Lower leg skin (tissue), 4 donors: ENCODE data around the gene ACOXL. TPM values are rescaled to one million over a fixed set of nuclear protein-coding genes. Genes with fewer than 3 reads are reported as not detected.

ENCODE experiments used
- DNase-seq, 2 donors: peaks; one replicate each; pipeline ENCODE4 v3.0.0-alpha.2; 2019; ENCODE audit warnings: low spot score in 2 of 2
- H3K4me3 ChIP-seq: fragments of 200-600 bp; sonication (generic); 2 replicates; pipeline ENCODE4 v1.5.1; 2017; ENCODE audit warnings: mild to moderate bottlenecking, low read depth; ENCODE audit not compliant: poor library complexity, severe bottlenecking
- CTCF ChIP-seq, 3 donors: fragments of 450-650 bp; IDR thresholded peaks; one replicate each; pipeline ENCODE4 v1.5.1; 2016; ENCODE audit warnings: antibody characterized with exemption in 3 of 3, mild to moderate bottlenecking in 3 of 3, moderate library complexity in 2 of 3
- POLR2A ChIP-seq, 2 donors: fragments of 450-650 bp; IDR thresholded peaks; one replicate each; pipeline ENCODE4 v1.6.1; 2016 to 2017; ENCODE audit warnings: antibody characterized with exemption in 2 of 2, mild to moderate bottlenecking in 1 of 2, moderate library complexity in 1 of 2
- WGBS, 2 donors: methylation state at CpG; one replicate each; pipeline ENCODE4 v1.1.5; 2018; 5-methylcytosine and 5-hydroxymethylcytosine counted together
- intact Hi-C: fragments of 100-400 bp; cut with DNase I; formaldehyde crosslinking; loops from one replicate; pipeline ENCODE4 v1.15.0; 2023; ENCODE audit warnings: low total_unique reads
- total RNA-seq, 4 donors: library from RNA; depleted of rRNA; stranded (reverse); fragments of >200 nt; gene quantifications; one replicate each; pipeline ENCODE4 v1.1.0, GENCODE V29; 2016

Gene ACOXL
- total RNA-seq, 4 donors from 2014 or later: not detected

- TF ChIP-seq POLR2A (IDR thresholded peaks at IDR 0.05): no peak
- no peak for TF ChIP-seq CTCF (IDR thresholded peaks at IDR 0.05)
- peak overlapping the region; percentile 35 for H3K4me3 ChIP-seq
- intact Hi-C loops: no loop called here
- WGBS, 2 donors: 8 to 28% methylated on average over 17 to 25 of the region's 27 CpGs
- DNase-seq: no peak
These were observed 387.5 kb downstream of the ACOXL start for GRCh38 chr2:111119822-111120252.

GRCh38 chr2:111120253-111121027, 388.1 kb downstream of the ACOXL start, which contains the start of gene BCL2L11:
TSS of gene BCL2L11 (plus strand) at chr2:111120914. CDS start at chr2:111123746, 2,832 bp downstream.
- TF ChIP-seq CTCF (IDR thresholded peaks at IDR 0.05) (peak in 1 of 3 donors; percentile 23), POLR2A (IDR thresholded peaks at IDR 0.05) (peak in 1 of 2 donors; percentile 62)
- peak within 1 kb of the TSS; percentile 60 for H3K4me3 ChIP-seq
- intact Hi-C loops: no loop called here
- DNase-seq: peak; percentile 87 to 98
- WGBS, 2 donors: 0 to 2% methylated on average over 21 to 38 of the region's 98 CpGs

GRCh38 chr2:111121028-111121827, 388.9 kb downstream of the ACOXL start:
- TF ChIP-seq POLR2A (IDR thresholded peaks at IDR 0.05) (no peak), CTCF (IDR thresholded peaks at IDR 0.05) (no peak)
- 0% methylated on average over 61 to 64 of the region's 80 CpGs for WGBS, 2 donors
- DNase-seq: peak; percentile 38 to 92
- peak overlapping the region; percentile 60 for H3K4me3 ChIP-seq
- intact Hi-C loops: no loop called here

- WGBS, 2 donors: 1% methylated on average over 30 to 53 of the region's 93 CpGs
- TF ChIP-seq POLR2A (IDR thresholded peaks at IDR 0.05): no peak
- no peak for TF ChIP-seq CTCF (IDR thresholded peaks at IDR 0.05)
- peak; percentile 74 to 97 for DNase-seq
- H3K4me3 ChIP-seq: peak overlapping the region; percentile 75
- intact Hi-C loops: no loop called here
These were observed 389.7 kb downstream of the ACOXL start for GRCh38 chr2:111121828-111122630.

GRCh38 chr2:111122631-111123421, 390.5 kb downstream of the ACOXL start:
- 0 to 2% methylated on average over 64 to 85 of the region's 92 CpGs for WGBS, 2 donors
- peak; percentile 72 to 96 for DNase-seq
- peak overlapping the region; percentile 75 for H3K4me3 ChIP-seq
- intact Hi-C loops: no loop called here
- TF ChIP-seq CTCF (IDR thresholded peaks at IDR 0.05) (no peak), POLR2A (IDR thresholded peaks at IDR 0.05) (no peak)
